K562 (cell line): ENCODE results near the gene PBRM1. TPM values are rescaled to one million over a fixed set of nuclear protein-coding genes. Genes with fewer than 3 reads are reported as not detected.

ENCODE experiments used
- CREB3L1 ChIP-seq: fragments of 450-650 bp; IDR thresholded peaks from 2 replicates; pipeline ENCODE4 v1.6.1; 2014; ENCODE audit warnings: low read depth, mild to moderate bottlenecking, moderate library complexity, borderline replicate concordance
- HDAC1 ChIP-seq, 2 experiments: fragments of 450-650 bp; IDR thresholded peaks; 2 replicates each; pipeline ENCODE4 v1.6.1; 2016 to 2017; ENCODE audit warnings: inconsistent platforms in 1 of 2, mild to moderate bottlenecking in 1 of 2, moderate library complexity in 1 of 2
- HMGN3 ChIP-seq: IDR thresholded peaks from 2 replicates; pipeline ENCODE4 v1.6.1; 2011; ENCODE audit warnings: borderline replicate concordance, low read depth, mild to moderate bottlenecking, mixed read lengths, low read length; ENCODE audit not compliant: insufficient read length; ENCODE audit errors: extremely low read depth
- MEF2D ChIP-seq: conservative IDR thresholded peaks from 2 replicates; pipeline ENCODE4 v1.6.1; 2016; ENCODE audit warnings: low read depth, missing genetic modification characterization, missing compliant biosample characterization
- MYC ChIP-seq, 2 experiments: fragments of 250-450 bp in 1 of 2; sonication (Bioruptor Pico) in 1 of 2; IDR thresholded peaks; 2 replicates each; pipeline versions ENCODE4 v1.5.1 to v1.6.1; 2012 to 2021; ENCODE audit warnings: low read depth in 2 of 2, borderline replicate concordance in 1 of 2, improper control_type of control experiment in 1 of 2, low read length in 1 of 2, mild to moderate bottlenecking in 1 of 2, moderate library complexity in 1 of 2
- RERE ChIP-seq: sonication (generic); formaldehyde crosslinking; IDR thresholded peaks from 2 replicates; pipeline ENCODE4 v1.8.0; 2023; ENCODE audit warnings: missing genetic modification reagents, mild to moderate bottlenecking, borderline replicate concordance
- SIN3B ChIP-seq: fragments of 450-650 bp; IDR thresholded peaks from 2 replicates; pipeline ENCODE4 v1.6.1; 2017; ENCODE audit warnings: low read depth, mild to moderate bottlenecking, moderate library complexity
- SMARCE1 ChIP-seq: fragments of 450-650 bp; IDR thresholded peaks from 2 replicates; pipeline ENCODE4 v1.7.1; 2016; ENCODE audit warnings: mild to moderate bottlenecking
- TGIF2 ChIP-seq: sonication (generic); formaldehyde crosslinking; IDR thresholded peaks from 2 replicates; pipeline ENCODE4 v1.8.1; 2022; ENCODE audit warnings: mild to moderate bottlenecking, missing genetic modification reagents, moderate library complexity
- ZNF3 ChIP-seq: fragments of 250-450 bp; sonication (Bioruptor Pico); IDR thresholded peaks from 2 replicates; pipeline ENCODE4 v1.5.0; 2021; ENCODE audit warnings: mild to moderate bottlenecking, moderate library complexity
- polyA plus RNA-seq, 8 experiments: library from polyadenylated mRNA; depleted of rRNA in 4 of 8; stranded (reverse) in 5 of 8; unstranded in 3 of 8; fragments of >200 nt; fragmentation: Nextera tagmentation in 2 of 8; fragmentation: Illumina TruSeq in 1 of 8; extraction: Ambion mirVana in 2 of 8; extraction: Trizol in 1 of 8; gene quantifications; 2 replicates each; pipeline versions ENCODE4 v1.2.1 to v1.2.3, GENCODE V29; 2011 to 2014; ENCODE audit warnings: inconsistent platforms in 1 of 8, missing spikeins in 1 of 8
- total RNA-seq, 7 experiments: library from RNA; depleted of rRNA in 6 of 7; stranded (reverse); fragments of >200 nt in 6 of 7; fragmentation: Illumina TruSeq in 2 of 7; extraction: Trizol in 2 of 7; gene quantifications; 2 replicates each; pipeline versions ENCODE4 v1.2.1 to v1.2.3, GENCODE V29; 2011 to 2021; ENCODE audit warnings: low replicate concordance in 1 of 7
- TF ChIP-seq, protein P1 (sequence below): sonication (generic); formaldehyde crosslinking; IDR thresholded peaks from 2 replicates; pipeline ENCODE4 v1.8.0; 2022; ENCODE audit warnings: mild to moderate bottlenecking, missing genetic modification reagents
- TF ChIP-seq, protein P2 (sequence below): fragments of 250-450 bp; sonication (Bioruptor Pico); IDR thresholded peaks from 2 replicates; pipeline ENCODE4 v1.5.0; 2021

Gene PBRM1
- total and polyA plus RNA-seq, 9 of the 15 experiments (the other 6 are each of a cell fraction or from before 2014, with no cell fraction given): 3.9 to 31.8 (median 19.0) TPM

DNA sequence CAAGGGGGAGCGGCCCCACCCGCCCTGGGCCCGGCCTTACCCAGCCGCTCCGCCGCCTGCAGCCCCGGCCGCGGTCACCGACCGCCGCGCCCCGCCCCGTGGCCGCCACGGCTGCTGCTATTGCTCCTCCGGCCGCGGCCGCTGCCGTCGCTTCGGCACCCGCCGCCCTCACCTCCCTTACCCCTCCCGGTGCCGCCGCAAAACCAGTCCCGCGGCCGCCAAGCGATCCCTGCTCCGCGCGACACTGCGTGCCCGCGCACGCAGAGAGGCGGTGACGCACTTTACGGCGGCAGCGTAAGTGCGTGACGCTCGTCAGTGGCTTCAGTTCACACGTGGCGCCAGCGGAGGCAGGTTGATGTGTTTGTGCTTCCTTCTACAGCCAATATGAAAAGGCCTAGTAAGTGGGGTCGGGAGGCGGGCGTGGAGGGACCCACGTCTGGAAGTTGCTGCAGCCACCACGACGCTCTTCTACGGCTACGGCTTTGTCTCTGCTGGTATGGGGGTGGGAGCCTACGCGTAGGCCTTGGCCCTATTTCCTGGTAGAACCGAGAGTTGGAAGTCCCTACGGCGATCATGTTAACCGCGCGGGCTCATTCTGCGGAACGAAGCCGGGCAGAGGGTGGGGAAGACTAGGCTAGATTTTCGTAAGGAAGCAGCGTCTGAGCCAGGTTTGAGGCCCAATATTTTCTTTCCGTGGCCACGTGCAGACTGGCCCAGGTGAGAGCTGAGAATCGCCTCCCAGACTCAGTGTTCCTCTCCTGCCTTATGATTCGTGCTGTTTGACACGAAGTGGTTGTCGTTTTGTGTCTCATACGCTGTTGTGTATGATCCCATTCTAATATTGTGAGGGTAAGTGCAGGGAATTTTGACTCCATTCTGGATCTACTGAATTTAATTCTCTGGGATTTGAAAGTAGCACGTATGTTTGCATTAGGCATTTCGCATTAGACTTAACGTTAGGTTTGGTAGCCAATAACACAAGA is at the start of gene PBRM1, which contains the start of gene GNL3 (continued):
- TF ChIP-seq, protein P1, sequence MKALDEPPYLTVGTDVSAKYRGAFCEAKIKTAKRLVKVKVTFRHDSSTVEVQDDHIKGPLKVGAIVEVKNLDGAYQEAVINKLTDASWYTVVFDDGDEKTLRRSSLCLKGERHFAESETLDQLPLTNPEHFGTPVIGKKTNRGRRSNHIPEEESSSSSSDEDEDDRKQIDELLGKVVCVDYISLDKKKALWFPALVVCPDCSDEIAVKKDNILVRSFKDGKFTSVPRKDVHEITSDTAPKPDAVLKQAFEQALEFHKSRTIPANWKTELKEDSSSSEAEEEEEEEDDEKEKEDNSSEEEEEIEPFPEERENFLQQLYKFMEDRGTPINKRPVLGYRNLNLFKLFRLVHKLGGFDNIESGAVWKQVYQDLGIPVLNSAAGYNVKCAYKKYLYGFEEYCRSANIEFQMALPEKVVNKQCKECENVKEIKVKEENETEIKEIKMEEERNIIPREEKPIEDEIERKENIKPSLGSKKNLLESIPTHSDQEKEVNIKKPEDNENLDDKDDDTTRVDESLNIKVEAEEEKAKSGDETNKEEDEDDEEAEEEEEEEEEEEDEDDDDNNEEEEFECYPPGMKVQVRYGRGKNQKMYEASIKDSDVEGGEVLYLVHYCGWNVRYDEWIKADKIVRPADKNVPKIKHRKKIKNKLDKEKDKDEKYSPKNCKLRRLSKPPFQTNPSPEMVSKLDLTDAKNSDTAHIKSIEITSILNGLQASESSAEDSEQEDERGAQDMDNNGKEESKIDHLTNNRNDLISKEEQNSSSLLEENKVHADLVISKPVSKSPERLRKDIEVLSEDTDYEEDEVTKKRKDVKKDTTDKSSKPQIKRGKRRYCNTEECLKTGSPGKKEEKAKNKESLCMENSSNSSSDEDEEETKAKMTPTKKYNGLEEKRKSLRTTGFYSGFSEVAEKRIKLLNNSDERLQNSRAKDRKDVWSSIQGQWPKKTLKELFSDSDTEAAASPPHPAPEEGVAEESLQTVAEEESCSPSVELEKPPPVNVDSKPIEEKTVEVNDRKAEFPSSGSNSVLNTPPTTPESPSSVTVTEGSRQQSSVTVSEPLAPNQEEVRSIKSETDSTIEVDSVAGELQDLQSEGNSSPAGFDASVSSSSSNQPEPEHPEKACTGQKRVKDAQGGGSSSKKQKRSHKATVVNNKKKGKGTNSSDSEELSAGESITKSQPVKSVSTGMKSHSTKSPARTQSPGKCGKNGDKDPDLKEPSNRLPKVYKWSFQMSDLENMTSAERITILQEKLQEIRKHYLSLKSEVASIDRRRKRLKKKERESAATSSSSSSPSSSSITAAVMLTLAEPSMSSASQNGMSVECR (CRISPR knock-in tag): peak; percentile 94
- no peak for TF ChIP-seq MEF2D (tag)
- TF ChIP-seq SIN3B: peak; percentile 65
- TF ChIP-seq ZNF3 (CRISPR knock-in tag): no peak
- TF ChIP-seq HMGN3: peak; percentile 81
- TF ChIP-seq SMARCE1: no peak
- peak in 1 of 2 experiments; percentile 99; a peak in 2 of 4 replicates for TF ChIP-seq HDAC1 (IDR thresholded peaks at IDR 0.05)
- TF ChIP-seq, protein P2, sequence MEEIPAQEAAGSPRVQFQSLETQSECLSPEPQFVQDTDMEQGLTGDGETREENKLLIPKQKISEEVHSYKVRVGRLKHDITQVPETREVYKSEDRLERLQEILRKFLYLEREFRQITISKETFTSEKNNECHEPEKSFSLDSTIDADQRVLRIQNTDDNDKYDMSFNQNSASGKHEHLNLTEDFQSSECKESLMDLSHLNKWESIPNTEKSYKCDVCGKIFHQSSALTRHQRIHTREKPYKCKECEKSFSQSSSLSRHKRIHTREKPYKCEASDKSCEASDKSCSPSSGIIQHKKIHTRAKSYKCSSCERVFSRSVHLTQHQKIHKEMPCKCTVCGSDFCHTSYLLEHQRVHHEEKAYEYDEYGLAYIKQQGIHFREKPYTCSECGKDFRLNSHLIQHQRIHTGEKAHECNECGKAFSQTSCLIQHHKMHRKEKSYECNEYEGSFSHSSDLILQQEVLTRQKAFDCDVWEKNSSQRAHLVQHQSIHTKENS (CRISPR knock-in tag): no peak
- TF ChIP-seq MYC (IDR thresholded peaks at IDR 0.05; ENCODE audit: low read depth, low read length): peak; percentile 99
- peak; percentile 98 for TF ChIP-seq MYC (CRISPR knock-in tag; IDR thresholded peaks at IDR 0.05; ENCODE audit: borderline replicate concordance, low read depth)
- no peak for TF ChIP-seq RERE
- peak; percentile 91; the same call in 1 of the 2 replicates for TF ChIP-seq CREB3L1
- TF ChIP-seq TGIF2 (CRISPR knock-in tag): no peak
